T47D (cell line): ENCODE data around the gene UCK2.
"Not testable (repeated sequence)": the region's sequence is repeated elsewhere in the genome, so short reads cannot be mapped to it uniquely, and the experiment has no call there.

Source experiments
- DNase-seq, 2 experiments: peaks; one replicate each; pipeline versions ENCODE4 v3.0.0 to v3.0.0-alpha.2; 2011 to 2012; ENCODE audit warnings: low read depth in 1 of 2, low spot score in 1 of 2
- JUND ChIP-seq: IDR thresholded peaks from 2 replicates; pipeline ENCODE4 v1.6.1; 2012; ENCODE audit warnings: low read depth
- in situ Hi-C: cut with HindIII; loops from 2 replicates; pipeline ENCODE4 v1.10.0; 2016; ENCODE audit warnings: low sequenced_read_pairs, low pct_unique_long_range_greater_than_20kb

UCK2 gene

DNA sequence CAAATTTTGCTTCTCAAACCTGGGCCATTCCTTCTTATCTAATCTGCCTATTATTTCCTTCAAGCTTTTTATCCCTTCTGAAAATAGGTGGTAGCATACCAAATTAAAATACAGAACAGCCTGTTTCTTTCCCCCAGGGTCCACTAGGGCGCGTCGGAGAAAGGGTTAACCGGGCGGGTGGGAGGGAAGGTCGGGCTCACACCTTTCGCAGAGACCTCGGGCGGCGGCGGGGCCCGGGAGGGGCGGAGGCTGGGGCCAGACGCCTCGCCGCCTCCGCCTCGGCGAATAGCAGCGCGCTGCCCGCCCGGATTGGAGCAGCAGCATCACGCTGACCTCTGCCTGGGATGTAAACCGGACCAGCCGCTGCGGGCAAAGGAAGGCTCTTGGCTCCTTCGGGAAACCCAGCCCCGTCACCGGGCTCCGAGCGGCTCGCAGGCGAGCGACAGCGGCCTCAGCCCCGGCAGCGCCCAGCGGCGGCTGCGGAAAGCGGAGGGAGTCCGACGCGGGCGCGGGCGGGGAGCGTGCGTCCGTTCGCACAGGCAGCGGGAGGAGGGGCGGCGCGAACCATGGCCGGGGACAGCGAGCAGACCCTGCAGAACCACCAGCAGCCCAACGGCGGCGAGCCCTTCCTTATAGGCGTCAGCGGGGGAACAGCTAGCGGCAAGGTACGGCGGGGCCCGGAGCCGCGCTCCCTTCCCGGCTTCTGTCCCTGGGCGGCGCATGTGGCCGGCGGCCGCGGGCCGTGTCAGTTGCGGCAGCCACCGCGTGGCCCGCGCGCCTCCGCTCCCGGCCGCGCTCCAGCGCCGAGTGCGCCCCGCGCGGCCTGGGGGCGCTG lies at the start of gene UCK2:
TSS of gene UCK2 (plus strand) at position 347 of the 835 bp plus-strand sequence. CDS start at position 567, 220 bp downstream.
- DNase-seq = peak; percentile 92 to 97
- in situ Hi-C loops = no loop called here
- no peak for TF ChIP-seq JUND

DNA sequence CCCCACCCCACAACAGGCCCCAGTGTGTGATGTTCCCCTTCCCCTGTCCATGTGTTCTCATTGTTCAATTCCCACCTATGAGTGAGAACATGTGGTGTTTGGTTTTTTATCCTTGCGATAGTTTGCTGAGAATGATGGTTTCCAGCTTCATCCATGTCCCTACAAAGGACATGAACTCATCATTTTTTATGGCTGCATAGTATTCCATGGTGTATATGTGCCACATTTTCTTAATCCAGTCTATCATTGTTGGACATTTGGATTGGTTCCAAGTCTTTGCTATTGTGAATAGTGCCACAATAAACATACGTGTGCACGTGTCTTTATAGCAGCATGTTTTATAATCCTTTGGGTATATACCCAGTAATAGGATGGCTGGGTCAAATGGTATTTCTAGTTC lies 49.2 kb upstream of the UCK2 start:
- DNase-seq, in situ Hi-C loops: not testable (repeated sequence)

DNA sequence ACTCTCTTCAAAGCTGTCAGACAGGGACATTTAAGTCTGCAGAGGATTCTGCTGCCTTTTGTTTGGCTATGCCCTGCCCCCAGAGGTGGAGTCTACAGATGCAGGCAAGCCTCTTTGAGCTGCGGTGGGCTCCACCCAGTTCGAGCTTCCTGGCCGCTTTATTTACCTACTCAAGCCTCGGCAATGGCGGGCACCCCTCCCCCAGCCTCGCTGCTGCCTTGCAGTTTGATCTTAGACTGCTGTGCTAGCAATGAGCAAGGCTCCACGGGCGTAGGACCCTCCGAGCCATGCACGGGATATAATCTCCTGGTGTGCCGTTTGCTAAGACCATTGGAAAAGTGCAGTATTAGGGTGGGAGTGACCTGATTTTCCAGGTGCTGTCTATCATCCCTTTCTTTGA lies 43.9 kb upstream of the UCK2 start:
- DNase-seq, in situ Hi-C loops: not testable (repeated sequence)

DNA sequence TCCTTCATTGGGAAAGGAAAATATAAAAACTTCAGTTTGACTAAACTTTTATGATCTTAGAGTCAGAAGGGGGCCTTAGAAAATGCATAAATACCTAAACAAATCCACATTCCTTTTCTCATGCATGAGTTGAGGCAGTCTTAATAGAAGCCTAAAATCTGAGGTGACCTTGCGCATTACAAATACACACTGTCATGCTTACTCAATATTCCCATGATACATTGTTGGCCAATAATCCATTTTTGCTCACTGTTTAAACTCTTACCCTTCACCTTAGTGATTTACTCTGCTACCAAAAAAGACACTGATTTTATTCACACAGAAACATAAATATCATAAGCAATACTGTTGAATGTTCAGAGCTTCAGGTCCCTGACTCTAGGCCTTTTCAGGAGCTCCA lies 39.7 kb upstream of the UCK2 start:
- in situ Hi-C loops = no loop called here
- no peak for DNase-seq
- no peak for TF ChIP-seq JUND

DNA sequence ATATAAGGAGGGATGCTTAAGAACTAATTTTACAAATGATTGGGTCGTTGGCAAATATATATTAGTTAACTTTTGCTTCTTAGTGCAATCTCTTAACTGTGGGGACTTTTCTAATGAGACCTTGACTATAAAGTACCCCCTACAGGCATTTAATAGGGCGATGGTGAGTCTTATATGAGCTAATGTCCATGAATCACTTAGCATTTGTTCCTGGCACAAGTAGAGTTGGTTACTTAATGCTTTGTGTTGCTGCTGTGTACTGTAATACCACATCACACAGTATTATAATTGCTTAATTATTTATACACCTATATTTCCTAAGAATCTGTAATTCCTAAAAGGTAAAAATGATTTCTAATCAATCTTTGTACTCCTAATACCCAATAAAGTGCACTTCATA lies 33.5 kb upstream of the UCK2 start:
- no peak for TF ChIP-seq JUND
- DNase-seq = no peak
- in situ Hi-C loops = no loop called here

DNA sequence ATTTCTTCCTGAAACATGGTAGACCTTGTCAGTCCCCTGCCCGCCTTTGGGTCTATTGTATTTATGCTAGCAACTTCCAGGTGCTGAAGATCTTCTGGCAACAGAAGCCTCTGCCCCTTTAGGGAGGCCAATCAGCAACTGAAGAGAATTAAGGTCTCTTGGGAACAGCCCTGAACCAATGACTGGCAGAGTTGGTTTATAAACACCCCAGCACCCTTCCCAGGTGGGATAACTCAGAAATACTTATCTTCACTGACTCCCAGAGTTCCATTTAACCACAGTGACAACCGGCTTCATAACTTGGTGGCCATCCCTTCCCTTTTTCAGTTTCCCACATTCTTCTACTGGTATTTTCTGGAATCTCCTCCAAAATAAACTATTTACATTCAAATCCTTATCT lies 31.5 kb upstream of the UCK2 start:
- in situ Hi-C loops = no loop called here
- no peak for DNase-seq
- no peak for TF ChIP-seq JUND

DNA sequence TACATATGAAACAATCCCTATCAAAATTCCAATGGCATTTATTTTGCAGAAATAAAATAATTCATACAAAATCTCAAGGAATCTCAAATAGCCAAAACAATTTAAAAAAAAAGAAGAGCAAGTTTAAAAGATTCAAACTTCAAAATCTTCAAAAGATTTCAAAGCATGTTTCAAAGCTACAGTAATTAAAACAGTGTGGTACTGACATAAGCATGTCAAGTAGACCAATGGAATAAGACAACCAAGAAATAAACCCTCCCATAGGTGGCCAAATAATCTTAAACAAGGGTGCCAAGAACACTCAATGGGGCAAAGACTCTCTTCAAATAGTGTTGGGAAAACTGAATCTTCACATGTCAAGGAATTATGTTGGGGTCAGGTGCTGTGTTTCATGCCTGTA lies 28.0 kb upstream of the UCK2 start:
- in situ Hi-C loops = no loop called here
- no peak for DNase-seq
- no peak for TF ChIP-seq JUND

DNA sequence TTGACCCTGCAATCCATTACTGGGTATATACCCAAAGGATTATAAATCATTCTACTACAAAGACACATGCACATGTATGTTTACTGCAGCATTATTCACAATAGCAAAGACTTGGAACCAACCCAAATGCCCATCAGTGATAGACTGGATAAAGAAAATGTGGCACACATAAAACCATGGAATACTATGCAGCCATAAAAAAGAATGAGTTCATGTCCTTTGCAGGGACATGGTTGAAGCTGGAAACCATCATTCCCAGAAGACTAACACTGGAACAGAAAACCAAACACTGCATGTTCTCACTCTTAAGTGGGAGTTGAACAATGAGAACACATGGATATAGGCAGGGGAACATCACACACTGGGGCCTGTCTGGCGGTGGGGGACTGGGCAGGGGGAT lies 22.9 kb upstream of the UCK2 start:
- in situ Hi-C loops, DNase-seq: not testable (repeated sequence)

DNA sequence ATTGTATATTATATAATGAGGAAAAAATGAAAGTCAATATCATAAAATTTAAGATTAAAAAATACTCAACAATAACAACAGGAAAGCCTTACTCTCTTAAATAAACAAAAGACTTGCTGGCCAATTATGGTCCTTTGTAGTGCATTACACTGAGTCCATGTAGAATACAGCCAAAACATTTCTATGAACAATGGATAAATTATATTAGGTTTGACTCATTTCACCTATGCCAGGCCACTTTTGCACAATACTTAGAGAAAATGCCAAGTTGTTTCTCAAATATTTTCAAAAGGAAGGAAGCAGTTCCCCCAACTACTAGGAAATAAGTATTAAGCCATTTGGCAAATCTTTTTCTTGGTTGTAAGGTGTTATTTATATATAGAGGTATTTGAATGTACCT lies 19.8 kb upstream of the UCK2 start:
- no peak for TF ChIP-seq JUND
- DNase-seq = no peak
- in situ Hi-C loops = no loop called here

DNA sequence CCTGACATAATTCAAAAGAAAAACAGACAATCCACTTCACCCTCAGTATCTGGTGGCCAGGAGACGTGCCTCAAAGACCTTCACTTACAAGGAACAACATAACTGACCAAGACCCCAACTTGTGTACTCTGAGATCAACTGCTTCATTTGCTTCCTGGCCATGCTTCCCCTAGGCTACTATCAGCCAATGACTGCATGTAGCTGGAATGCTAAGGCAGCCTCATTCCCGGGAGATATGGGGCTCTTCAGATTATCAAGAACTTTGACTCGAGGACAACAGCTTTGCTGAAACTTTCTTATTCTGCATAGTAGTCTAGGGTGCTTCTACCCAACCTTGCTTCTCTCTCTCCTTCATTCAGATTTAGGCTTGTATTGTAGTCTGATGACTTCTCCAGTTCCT lies 11.7 kb upstream of the UCK2 start:
- no peak for TF ChIP-seq JUND
- DNase-seq = no peak
- in situ Hi-C loops = no loop called here

DNA sequence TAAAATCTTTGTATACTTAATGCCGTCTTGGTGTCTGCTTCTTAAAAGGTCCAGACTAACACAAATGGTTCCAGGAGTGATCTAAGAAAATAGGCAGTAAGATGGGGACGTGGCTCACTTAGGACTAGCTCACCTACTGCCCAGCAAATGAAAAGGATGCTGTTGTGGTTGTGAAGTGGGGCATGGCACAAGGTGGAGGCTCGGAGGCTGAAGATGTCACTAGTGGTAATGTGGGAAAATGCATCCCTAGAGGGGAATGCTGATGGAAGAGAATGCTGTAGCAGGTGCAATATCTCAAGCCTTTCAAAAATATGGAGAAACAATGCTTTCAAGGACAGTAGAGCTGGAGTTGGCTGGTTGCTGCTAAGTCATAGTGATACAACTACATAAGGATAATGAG lies 11.3 kb upstream of the UCK2 start:
- TF ChIP-seq JUND = no peak
- no peak for DNase-seq
- in situ Hi-C loops = no loop called here

DNA sequence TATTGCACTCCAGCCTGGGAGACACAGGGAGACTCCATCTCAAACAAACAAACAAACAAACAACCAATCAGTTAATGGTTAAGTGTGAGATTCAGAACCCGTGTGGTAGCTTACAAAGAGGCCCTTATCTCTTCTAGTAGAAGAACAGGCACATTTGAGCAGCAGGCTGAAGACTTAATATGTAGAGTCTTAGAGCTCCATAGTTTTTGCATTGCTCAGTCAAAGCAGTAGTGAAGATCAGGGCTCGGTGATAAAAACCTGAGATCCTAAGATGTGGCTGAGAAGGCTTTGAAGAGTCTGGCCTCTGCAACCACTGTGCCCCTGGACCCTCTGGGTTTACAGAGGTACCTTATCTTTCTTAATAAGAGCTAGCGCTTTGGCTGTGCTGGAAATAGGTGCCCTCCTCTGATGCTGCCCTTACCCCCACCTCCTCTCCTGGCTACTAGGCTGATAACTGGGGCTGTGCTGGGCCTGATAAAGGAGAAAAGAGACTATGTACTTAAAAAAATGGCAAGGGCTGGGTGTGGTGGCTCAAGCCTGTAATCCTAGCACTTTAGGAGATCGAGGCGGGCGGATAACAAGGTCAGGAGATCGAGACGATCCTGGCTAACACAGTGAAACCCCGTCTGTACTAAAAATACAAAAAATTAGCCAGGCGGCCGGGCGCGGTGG lies 10.5 kb upstream of the UCK2 start:
- no peak for TF ChIP-seq JUND
- DNase-seq = no peak
- in situ Hi-C loops = no loop called here

DNA sequence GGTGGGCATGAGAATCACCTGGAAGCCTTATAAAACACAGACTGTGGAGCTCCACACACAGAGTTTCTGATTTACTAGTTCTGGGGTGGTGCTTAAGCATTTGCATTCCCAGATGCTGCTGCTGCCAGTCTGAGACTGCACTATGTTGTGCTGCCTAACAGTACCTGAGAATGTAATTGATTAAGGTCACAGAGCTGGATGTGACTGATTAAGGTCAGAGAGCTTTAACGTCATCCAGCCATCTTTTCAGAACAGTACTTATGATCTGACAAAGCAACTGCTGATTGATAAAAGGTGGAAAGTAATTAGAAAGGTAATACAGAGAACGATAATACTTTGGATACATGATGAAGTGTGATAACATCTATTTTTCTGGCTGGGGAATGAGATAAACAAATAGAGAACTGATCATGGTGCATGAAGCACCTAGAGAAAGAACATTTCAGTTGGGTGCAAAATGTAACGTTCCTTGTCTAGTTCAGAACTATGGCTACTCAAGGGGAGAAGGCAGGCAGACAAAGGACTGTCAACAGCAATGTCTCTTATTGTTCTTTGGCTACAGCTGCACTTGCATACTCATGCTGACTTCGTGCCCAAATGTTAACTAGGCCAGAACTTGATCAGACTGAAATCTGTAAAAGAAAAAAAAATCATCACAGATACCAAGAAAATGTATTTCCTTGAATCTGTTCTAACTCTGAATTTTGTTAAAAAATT lies 3.7 kb upstream of the UCK2 start:
- DNase-seq = no peak
- in situ Hi-C loops = no loop called here
- no peak for TF ChIP-seq JUND

DNA sequence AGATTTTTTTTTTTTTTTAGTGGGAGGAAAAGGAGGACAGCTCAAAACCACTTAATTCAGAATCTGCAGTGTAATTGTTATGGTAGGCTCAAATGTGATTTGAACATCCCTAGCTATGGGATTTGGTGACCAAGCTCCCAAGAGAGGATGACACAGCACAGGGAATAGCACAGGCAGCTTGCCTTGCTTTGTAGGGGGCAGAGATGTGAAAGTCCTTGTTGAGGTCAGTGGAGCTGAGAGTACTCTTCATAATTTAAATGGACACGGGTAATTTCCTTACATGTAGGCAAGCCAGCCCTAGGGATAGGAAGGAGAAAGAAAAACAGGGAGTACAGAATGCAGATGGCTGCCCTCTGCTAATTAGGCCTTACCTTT lies 3.2 kb upstream of the UCK2 start:
- DNase-seq = no peak
- in situ Hi-C loops = no loop called here
- no peak for TF ChIP-seq JUND
